Measurements from ENCODE around the gene RASA3.

Gene RASA3

GRCh38 chr13:113933901-113934300, 198.5 kb downstream of the RASA3 start:
- H3K4me3 ChIP-seq (ENCODE audit: insufficient read depth, low read depth, low read length) = no peak overlapping the region
- H3K9me3 ChIP-seq (ENCODE audit: control insufficient read depth, low read length) = no peaks in the 10 kb centered on the region
- H3K27me3 ChIP-seq (ENCODE audit: control insufficient read depth, insufficient read depth, low read length, poor library complexity, severe bottlenecking) = no peaks in the 10 kb centered on the region
- H3K27ac ChIP-seq (ENCODE audit: insufficient read depth, low read depth, low read length, poor library complexity, severe bottlenecking) = no peak overlapping the region
- 95 to 97% methylated on average over 22 of the region's 22 CpGs for WGBS, 2 experiments
- no peaks in the 10 kb centered on the region for H3K36me3 ChIP-seq (ENCODE audit: control insufficient read depth, insufficient read depth, low read length)
- H3K4me1 ChIP-seq (ENCODE audit: control insufficient read depth, insufficient read depth, low read length) = peaks cover 23% of the 10 kb centered on the region

- peaks cover 12% of the 10 kb centered on the region for H3K4me1 ChIP-seq (ENCODE audit: control insufficient read depth, insufficient read depth, low read length)
- no peak overlapping the region for H3K27ac ChIP-seq (ENCODE audit: insufficient read depth, low read depth, low read length, poor library complexity, severe bottlenecking)
- no peaks in the 10 kb centered on the region for H3K36me3 ChIP-seq (ENCODE audit: control insufficient read depth, insufficient read depth, low read length)
- H3K27me3 ChIP-seq (ENCODE audit: control insufficient read depth, insufficient read depth, low read length, poor library complexity, severe bottlenecking) = no peaks in the 10 kb centered on the region
- WGBS, 2 experiments = 92 to 94% methylated on average over 16 of the region's 16 CpGs
- no peak overlapping the region for H3K4me3 ChIP-seq (ENCODE audit: insufficient read depth, low read depth, low read length)
- no peaks in the 10 kb centered on the region for H3K9me3 ChIP-seq (ENCODE audit: control insufficient read depth, low read length)
These were observed 200.5 kb downstream of the RASA3 start for GRCh38 chr13:113931841-113932459.

GRCh38 chr13:113930671-113931637, 201.5 kb downstream of the RASA3 start:
- no peaks in the 10 kb centered on the region for H3K9me3 ChIP-seq (ENCODE audit: control insufficient read depth, low read length)
- H3K4me1 ChIP-seq (ENCODE audit: control insufficient read depth, insufficient read depth, low read length) = peaks cover 12% of the 10 kb centered on the region
- H3K36me3 ChIP-seq (ENCODE audit: control insufficient read depth, insufficient read depth, low read length) = no peaks in the 10 kb centered on the region
- 95 to 96% methylated on average over 36 of the region's 36 CpGs for WGBS, 2 experiments
- H3K27me3 ChIP-seq (ENCODE audit: control insufficient read depth, insufficient read depth, low read length, poor library complexity, severe bottlenecking) = no peaks in the 10 kb centered on the region
- no peak overlapping the region for H3K4me3 ChIP-seq (ENCODE audit: insufficient read depth, low read depth, low read length)
- no peak overlapping the region for H3K27ac ChIP-seq (ENCODE audit: insufficient read depth, low read depth, low read length, poor library complexity, severe bottlenecking)

- H3K9me3 ChIP-seq (ENCODE audit: control insufficient read depth, low read length) = no peaks in the 10 kb centered on the region
- peaks cover 4% of the 10 kb centered on the region for H3K4me1 ChIP-seq (ENCODE audit: control insufficient read depth, insufficient read depth, low read length)
- WGBS, 2 experiments = 92 to 94% methylated on average over 38 of the region's 38 CpGs
- no peak overlapping the region for H3K27ac ChIP-seq (ENCODE audit: insufficient read depth, low read depth, low read length, poor library complexity, severe bottlenecking)
- H3K27me3 ChIP-seq (ENCODE audit: control insufficient read depth, insufficient read depth, low read length, poor library complexity, severe bottlenecking) = no peaks in the 10 kb centered on the region
- H3K4me3 ChIP-seq (ENCODE audit: insufficient read depth, low read depth, low read length) = no peak overlapping the region
- no peaks in the 10 kb centered on the region for H3K36me3 ChIP-seq (ENCODE audit: control insufficient read depth, insufficient read depth, low read length)
These were observed 202.5 kb downstream of the RASA3 start for GRCh38 chr13:113929628-113930615.

- Histone ChIP-seq H3K27me3 (ENCODE audit: control insufficient read depth, insufficient read depth, low read length, poor library complexity, severe bottlenecking) (no peaks in the 10 kb centered on the region), H3K4me3 (ENCODE audit: insufficient read depth, low read depth, low read length) (no peak overlapping the region), H3K27ac (ENCODE audit: insufficient read depth, low read depth, low read length, poor library complexity, severe bottlenecking) (no peak overlapping the region), H3K36me3 (ENCODE audit: control insufficient read depth, insufficient read depth, low read length) (no peaks in the 10 kb centered on the region), H3K9me3 (ENCODE audit: control insufficient read depth, low read length) (no peaks in the 10 kb centered on the region), H3K4me1 (ENCODE audit: control insufficient read depth, insufficient read depth, low read length) (no peaks in the 10 kb centered on the region)
- 92 to 93% methylated on average over 26 of the region's 26 CpGs for WGBS, 2 experiments
These were observed 203.5 kb downstream of the RASA3 start for GRCh38 chr13:113928685-113929627.
